HG03139 (cell line): ENCODE measurements around the gene LZTR1.
A peak's percentile ranks its signal among the peaks of the same experiment; 100 is the strongest.

Source experiments
- ATAC-seq: cut with Tn5 transposase; IDR thresholded peaks from one replicate; pipeline ENCODE4 v1.9.1; 2021; ENCODE audit not compliant: unreplicated experiment

Gene LZTR1

GRCh38 chr22:20979940-20980453 is 2.1 kb upstream of the LZTR1 start:
- no peak for ATAC-seq

DNA sequence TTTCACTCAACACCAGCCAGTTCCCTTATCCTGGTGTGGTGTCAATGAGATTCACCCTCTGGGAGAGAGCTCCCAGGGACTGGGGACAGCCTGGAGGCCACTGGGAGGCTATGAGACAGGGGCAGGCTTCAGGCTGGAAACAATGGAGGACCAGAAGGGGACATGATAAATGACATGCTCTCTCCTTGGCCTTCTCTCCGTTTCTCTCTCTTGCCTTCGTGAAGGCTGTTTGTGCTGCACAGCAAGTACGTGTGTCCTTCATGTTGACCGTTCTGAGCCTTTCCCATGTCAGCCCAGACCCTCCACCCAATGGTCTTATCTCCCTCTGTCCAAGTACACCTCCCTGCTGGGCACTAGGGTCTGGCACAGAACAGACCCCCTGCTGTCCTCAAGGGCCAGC is 1.6 kb upstream of the LZTR1 start:
- ATAC-seq, result no peak

GRCh38 chr22:20980938-20981722 is 967 bp upstream of the LZTR1 start:
- ATAC-seq, result no peak

DNA sequence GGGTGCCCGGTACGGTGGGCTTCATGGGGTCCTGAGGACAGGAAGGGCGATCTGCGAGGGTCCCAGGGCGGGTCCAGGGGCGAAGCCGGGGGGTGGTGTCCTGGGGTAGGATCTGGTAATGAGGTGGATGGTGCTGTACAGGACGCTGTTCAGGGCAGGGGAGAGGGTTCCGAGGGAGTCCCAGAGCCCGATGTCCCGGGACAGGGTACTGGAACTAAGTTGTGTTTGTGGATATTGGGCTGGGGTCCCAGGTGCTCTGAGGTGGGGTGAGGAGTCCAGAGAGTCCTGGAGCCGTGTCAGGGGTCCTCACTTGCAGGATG is 426 bp downstream of the LZTR1 start:
- ATAC-seq, result peak; percentile 16

GRCh38 chr22:20983081-20983771 is 1.1 kb downstream of the LZTR1 start:
- ATAC-seq, result no peak

DNA sequence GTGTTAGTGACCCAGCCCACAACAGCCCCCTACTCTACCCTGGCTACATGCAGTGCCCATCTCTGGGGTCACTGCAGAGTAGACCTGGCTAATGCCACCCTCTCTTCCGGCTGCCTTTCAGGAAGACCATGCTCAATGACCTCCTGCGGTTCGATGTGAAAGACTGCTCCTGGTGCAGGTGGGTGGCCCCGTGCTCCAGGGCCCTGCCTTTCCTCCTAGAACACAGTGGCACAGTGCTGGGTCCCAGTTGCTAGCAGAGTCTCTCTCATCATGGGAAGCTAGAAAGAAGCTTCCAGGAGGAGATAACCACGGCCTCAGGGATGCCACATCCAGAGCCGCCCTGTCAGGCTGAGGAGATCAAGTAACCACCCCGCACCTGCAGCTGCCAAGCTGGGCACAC is 3.6 kb downstream of the LZTR1 start:
- no peak for ATAC-seq

DNA sequence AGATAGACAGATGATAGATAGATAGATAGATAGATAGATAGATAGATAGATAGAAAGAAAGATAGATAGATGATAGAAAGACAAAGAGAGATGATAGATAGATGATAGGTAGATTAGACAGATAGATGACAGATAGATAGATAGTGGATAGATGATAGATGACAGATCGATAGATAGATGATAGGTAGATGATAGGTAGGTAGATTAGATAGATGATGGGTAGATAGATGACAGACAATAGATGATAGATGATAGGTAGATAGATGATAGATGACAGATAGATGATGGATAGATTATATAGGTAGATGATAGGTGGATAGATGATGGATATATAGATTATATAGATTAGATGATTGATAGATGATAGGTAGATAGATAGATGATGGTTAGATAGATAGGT is 4.3 kb downstream of the LZTR1 start:
- ATAC-seq, result no peak

DNA sequence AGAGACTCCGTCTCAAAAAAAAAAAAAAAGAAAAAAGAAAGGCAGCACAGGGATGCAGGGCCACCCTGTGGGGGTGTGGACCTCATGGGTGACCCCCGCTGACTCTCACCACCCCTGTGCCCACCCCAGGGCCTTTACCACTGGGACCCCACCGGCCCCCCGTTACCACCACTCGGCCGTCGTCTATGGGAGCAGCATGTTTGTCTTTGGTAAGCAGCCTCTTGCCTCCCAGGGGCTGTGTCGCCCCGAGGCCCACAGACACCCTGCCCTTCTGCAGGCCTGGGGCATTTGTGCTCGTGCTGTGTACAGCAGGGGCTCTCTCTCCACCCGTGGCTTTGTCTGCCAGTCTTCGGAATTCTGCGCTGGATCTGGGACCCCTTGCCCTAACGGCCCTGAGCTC is 5.3 kb downstream of the LZTR1 start:
- no peak for ATAC-seq

- ATAC-seq, result no peak
These were observed 6.7 kb downstream of the LZTR1 start for GRCh38 chr22:20988573-20989322.

GRCh38 chr22:20989323-20990138 is 7.4 kb downstream of the LZTR1 start:
- ATAC-seq, result no peak

DNA sequence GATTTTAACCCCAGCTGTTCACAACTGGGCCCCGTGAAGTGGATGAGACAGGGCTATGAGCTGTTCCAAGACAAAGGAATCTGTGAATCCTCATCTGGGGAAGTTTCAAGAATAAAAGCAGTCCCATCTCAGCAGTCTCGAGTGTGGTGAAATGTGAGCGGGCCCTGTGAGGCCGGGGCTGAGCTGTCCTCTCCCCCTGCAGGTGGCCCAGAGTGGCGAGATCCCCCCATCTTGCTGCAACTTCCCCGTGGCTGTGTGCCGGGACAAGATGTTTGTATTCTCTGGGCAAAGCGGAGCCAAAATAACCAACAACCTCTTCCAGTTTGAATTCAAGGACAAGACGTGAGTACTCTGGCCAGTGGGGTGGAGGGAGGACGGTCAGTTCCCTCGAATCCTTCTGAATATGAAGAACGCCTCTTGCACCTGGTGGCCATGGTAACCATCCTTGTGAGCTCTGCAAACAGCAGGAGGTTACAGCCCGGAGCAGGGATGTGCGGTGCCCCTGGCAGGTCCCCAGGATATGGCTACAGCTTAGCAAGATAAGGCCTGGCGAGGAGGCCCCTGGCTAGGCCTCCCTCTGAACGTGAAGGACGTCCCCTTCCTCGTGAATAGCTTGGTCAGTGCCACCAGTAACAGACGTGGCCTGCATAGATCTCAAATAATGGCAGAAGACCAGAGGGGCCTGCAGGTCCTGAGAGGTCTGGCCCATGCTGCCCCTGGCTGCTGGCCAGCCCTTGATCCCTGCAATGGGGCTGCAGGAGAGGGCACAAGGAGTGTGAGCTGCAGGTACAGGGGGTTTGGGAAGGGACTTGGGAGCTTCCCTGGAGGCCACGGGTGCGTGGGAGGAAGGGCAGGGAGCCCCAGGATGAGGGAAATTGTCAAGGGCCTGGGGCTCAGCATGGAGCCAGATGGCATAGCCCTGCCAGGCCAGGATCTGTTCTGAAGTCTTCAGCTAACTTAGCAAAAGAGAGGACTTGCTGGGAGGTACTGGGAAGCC is 8.4 kb downstream of the LZTR1 start:
- ATAC-seq, result no peak

GRCh38 chr22:20991252-20992055 is 9.4 kb downstream of the LZTR1 start:
- ATAC-seq, result no peak

- ATAC-seq, result no peak
These were observed 10.0 kb downstream of the LZTR1 start for GRCh38 chr22:20992056-20992442.

GRCh38 chr22:20992456-20993303 is 10.6 kb downstream of the LZTR1 start:
- ATAC-seq, result no peak

DNA sequence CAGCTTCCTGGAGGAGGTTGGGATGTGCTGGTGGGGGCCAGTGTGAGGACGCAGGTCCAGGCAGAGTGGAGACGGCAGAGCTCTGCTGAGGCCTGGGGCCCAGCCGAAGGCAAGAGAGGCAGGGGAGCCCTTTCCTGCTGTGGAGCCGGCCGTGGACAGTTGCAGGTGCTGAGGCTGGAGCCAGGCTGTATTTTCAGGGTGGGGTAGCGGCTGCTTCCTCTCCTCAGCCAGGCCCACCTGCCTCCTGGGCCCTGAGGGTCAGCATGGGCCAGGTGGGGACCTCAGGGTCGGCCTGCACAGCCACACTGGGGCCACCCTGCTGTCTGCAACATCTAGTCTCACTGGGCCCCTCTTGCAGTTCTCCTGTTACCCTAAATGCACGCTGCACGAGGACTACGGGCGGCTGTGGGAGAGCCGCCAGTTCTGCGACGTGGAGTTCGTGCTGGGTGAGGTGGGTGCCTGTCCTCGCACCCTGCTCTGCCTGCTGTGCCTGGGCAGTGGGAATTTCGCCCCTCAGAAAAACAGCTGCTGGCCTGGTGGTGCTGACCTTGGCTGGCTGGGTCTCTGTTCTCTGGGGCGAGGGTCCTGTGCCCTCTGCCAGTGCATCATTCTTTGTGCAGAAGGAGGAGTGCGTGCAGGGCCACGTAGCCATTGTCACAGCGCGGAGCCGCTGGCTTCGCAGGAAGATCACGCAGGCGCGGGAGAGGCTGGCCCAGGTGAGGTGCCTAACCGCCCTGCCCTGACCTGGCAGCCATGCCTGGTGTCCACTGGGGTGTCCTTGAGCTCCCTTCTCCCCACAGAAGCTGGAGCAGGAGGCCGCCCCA is 11.4 kb downstream of the LZTR1 start:
- ATAC-seq, result no peak

DNA sequence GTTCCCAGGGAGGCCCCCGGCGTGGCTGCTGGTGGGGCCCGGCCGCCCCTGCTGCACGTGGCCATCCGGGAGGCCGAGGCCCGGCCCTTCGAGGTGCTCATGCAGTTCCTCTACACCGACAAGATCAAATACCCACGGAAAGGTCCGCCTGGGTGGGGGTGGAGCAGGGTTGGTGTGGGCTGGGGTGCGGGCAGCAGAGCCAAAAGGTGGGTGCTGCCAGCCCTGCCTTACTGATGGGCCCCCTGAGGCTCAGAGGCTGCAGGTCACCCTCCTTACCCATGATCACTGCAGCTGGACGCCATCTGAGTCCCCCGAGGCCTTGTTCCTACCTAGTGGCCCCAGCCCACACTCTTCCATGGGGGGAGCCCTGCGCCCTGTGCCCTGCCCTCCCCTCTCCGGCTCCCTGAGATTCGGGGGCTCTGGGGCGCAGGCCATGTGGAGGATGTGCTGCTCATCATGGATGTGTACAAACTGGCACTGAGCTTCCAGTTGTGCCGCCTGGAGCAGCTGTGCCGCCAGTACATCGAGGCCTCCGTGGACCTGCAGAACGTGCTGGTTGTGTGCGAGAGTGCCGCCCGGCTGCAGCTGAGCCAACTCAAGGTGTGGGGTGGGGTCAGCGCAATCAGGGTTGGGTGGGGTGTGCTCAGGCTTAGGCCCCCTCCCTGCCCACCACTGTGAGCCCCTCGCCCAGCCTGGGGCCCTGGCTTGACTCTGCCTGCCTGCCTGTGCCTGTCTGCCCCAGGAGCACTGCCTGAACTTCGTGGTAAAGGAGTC is 12.2 kb downstream of the LZTR1 start:
- no peak for ATAC-seq

- no peak for ATAC-seq
These were observed 12.8 kb downstream of the LZTR1 start for GRCh38 chr22:20994902-20995241.
